Vagina (tissue), 2 donors: ENCODE measurements around the gene DNAH14. TPM values are rescaled to one million over a fixed set of nuclear protein-coding genes. Genes with fewer than 3 reads are reported as not detected.

Experiments used
- DNase-seq, 2 donors: peaks; one replicate each; pipeline ENCODE4 v3.0.0-alpha.2; 2017; ENCODE audit errors: extremely low spot score in 2 of 2
- H3K27ac ChIP-seq: fragments of 200-600 bp; sonication (generic); one replicate; pipeline ENCODE4 v1.5.1; 2019
- H3K27me3 ChIP-seq: fragments of 200-600 bp; sonication (generic); one replicate; pipeline ENCODE4 v1.5.1; 2019
- H3K36me3 ChIP-seq, 2 donors: fragments of 200-600 bp; sonication (generic); one replicate each; pipeline ENCODE4 v1.5.1; 2017 to 2019
- H3K4me1 ChIP-seq: fragments of 200-600 bp; sonication (generic); one replicate; pipeline ENCODE4 v1.5.1; 2019
- H3K4me3 ChIP-seq, 2 donors: fragments of 200-600 bp; sonication (generic); 1 replicate in 1 of 2; 2 replicates in 1 of 2; pipeline ENCODE4 v1.5.1; 2016 to 2019
- H3K9me3 ChIP-seq: fragments of 200-600 bp; sonication (generic); one replicate; pipeline ENCODE4 v1.5.1; 2019
- CTCF ChIP-seq, 3 experiments: fragments of 450-650 bp in 2 of 3; fragments of 200-600 bp in 1 of 3; sonication (generic) in 1 of 3; IDR thresholded peaks; one replicate each; pipeline ENCODE4 v1.5.1; 2017 to 2019; ENCODE audit warnings: antibody characterized with exemption in 3 of 3, mild to moderate bottlenecking in 2 of 3, moderate library complexity in 2 of 3
- POLR2A ChIP-seq, 2 donors: fragments of 450-650 bp; IDR thresholded peaks; one replicate each; pipeline ENCODE4 v1.6.1; 2017; ENCODE audit warnings: antibody characterized with exemption in 2 of 2, mild to moderate bottlenecking in 2 of 2, moderate library complexity in 2 of 2
- POLR2AphosphoS5 ChIP-seq, 2 donors: sonication (generic); formaldehyde crosslinking; IDR thresholded peaks; one replicate each; pipeline ENCODE4 v1.9.0; 2017; ENCODE audit warnings: antibody characterized with exemption in 2 of 2, mild to moderate bottlenecking in 2 of 2, low read depth in 1 of 2; ENCODE audit not compliant: insufficient read depth in 1 of 2
- intact Hi-C: fragments of 100-400 bp; cut with DNase I; formaldehyde crosslinking; loops from one replicate; pipeline ENCODE4 v1.15.1; 2023
- total RNA-seq: library from RNA; depleted of rRNA; stranded (reverse); fragments of >200 nt; gene quantifications from one replicate; pipeline ENCODE4 v1.2.3, GENCODE V29; 2016

The DNAH14 gene
- total RNA-seq, 1 donor from 2014 or later = 5.6 TPM

DNA sequence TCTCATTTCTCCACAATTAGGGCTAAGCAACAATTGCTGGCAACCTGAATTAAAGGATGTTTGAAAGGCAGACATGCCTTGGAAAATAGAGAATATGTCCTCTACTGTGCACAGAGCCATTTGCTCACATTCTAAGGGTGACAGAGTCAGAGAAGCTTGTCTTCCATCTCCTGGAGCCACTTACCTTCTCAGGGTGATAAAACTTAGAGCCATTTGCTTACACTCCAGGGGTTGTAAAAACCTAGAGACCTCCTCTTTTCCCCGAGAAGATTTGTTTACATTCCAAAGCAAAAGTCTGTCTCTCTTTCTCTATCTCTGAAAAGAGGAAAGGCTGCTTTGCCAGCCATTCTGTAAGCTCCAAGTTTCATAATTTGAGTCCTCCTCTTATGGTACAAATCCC is 437.1 kb downstream of the DNAH14 start:
- Histone ChIP-seq H3K4me1 (no peaks in the 10 kb centered on the region), H3K9me3 (no peaks in the 10 kb centered on the region), H3K27ac (no peak overlapping the region), H3K4me3 (no peak overlapping the region), H3K36me3 (no peaks in the 10 kb centered on the region), H3K27me3 (no peaks in the 10 kb centered on the region)
- intact Hi-C loops = no loop called here
- TF ChIP-seq POLR2AphosphoS5 (IDR thresholded peaks at IDR 0.05; ENCODE audit: insufficient read depth in 1 of 2, low read depth in 1 of 2) (no peak), POLR2A (IDR thresholded peaks at IDR 0.05) (no peak), CTCF (IDR thresholded peaks at IDR 0.05) (no peak)
- no peak for DNase-seq

DNA sequence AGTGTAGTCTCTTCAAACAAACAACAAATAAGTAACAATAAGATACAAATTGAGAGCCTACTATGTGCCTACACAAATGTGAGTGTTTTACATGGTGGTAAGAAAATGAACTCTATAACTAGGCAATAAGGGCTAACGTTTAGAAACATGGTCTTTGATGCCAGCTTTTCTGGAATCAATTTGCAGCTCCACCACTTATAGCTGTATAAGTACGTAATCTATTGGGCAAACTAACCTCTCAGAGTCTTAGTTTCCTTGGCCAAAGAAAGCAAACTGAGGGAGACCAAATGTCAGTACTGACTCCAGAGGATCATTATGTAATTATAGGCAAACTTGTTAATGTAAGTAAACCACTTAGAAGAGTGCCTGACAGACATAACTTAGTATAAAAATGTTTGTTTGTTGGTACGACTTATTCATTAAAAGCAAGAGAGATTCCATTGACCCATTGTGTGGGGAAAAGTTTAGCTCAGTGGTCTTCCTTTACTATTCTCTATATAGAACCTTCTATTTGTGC is 438.6 kb downstream of the DNAH14 start:
- intact Hi-C loops = no loop called here
- H3K36me3 ChIP-seq = no peaks in the 10 kb centered on the region
- no peaks in the 10 kb centered on the region for H3K4me1 ChIP-seq
- no peak overlapping the region for H3K27ac ChIP-seq
- no peaks in the 10 kb centered on the region for H3K9me3 ChIP-seq
- no peak overlapping the region for H3K4me3 ChIP-seq
- H3K27me3 ChIP-seq = no peaks in the 10 kb centered on the region
- DNase-seq = no peak
- no peak for TF ChIP-seq POLR2A (IDR thresholded peaks at IDR 0.05)
- no peak for TF ChIP-seq CTCF (IDR thresholded peaks at IDR 0.05)
- no peak for TF ChIP-seq POLR2AphosphoS5 (IDR thresholded peaks at IDR 0.05; ENCODE audit: insufficient read depth in 1 of 2, low read depth in 1 of 2)

DNA sequence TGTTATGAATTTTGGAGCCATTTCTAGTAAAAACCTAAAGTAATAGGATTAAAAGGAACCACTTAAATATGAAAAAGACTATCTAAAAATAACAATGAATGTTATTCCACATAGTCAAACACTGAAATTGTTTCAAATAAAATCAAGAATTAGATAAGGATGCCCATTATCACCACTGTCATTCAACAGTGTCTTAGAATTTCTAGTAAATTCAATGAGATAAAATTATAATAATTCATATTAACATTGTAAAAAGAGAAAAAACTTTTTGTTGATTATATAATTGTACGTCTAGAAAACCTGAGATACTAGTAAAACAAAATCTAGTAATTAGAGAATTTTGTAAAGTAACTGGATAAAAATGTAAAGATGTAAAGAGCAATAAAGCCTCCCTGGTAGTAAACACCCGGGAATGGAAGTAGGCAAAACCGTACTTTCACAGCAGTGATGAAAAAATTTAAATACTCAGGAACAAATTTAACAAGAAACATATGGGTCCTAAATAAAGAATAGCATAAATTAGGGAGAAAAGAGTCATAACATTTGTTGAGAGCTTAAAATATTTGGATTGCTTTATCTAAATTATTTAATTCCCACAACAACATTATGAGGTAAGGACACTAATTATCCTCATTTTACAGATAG is 442.0 kb downstream of the DNAH14 start:
- TF ChIP-seq POLR2A (IDR thresholded peaks at IDR 0.05) (no peak), CTCF (IDR thresholded peaks at IDR 0.05) (no peak), POLR2AphosphoS5 (IDR thresholded peaks at IDR 0.05; ENCODE audit: insufficient read depth in 1 of 2, low read depth in 1 of 2) (no peak)
- H3K9me3 ChIP-seq = no peaks in the 10 kb centered on the region
- H3K27me3 ChIP-seq = no peaks in the 10 kb centered on the region
- no peak for DNase-seq
- no peak overlapping the region for H3K27ac ChIP-seq
- H3K4me1 ChIP-seq = no peaks in the 10 kb centered on the region
- no peaks in the 10 kb centered on the region for H3K36me3 ChIP-seq
- H3K4me3 ChIP-seq = no peak overlapping the region
- intact Hi-C loops = no loop called here

- intact Hi-C loops = no loop called here
- no peak overlapping the region for H3K4me3 ChIP-seq
- H3K27me3 ChIP-seq = no peaks in the 10 kb centered on the region
- H3K36me3 ChIP-seq = no peaks in the 10 kb centered on the region
- TF ChIP-seq CTCF (IDR thresholded peaks at IDR 0.05) (no peak), POLR2A (IDR thresholded peaks at IDR 0.05) (no peak), POLR2AphosphoS5 (IDR thresholded peaks at IDR 0.05; ENCODE audit: insufficient read depth in 1 of 2, low read depth in 1 of 2) (no peak)
- no peaks in the 10 kb centered on the region for H3K4me1 ChIP-seq
- H3K27ac ChIP-seq = no peak overlapping the region
- H3K9me3 ChIP-seq = no peaks in the 10 kb centered on the region
- DNase-seq = no peak
Observed at GRCh38 chr1:225373155-225373554, 443.7 kb downstream of the DNAH14 start.

DNA sequence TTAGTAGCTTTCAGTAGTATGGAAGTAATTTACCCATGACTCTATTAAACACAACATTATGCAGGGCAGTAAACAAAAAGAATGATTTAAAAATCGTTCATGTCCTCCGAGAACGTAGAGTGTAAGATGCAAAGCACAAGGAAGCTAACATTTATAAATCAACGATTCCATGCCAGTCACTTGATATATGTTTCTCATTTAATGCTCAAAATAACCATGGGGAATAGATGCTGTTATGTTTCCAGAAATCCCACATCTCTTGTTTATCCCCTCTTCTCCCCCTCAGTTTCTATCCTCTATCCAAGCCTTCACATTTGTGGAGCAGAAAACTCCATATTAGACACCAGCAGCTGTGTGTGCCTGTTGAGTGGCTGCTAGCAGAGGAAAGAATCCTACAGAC is 445.5 kb downstream of the DNAH14 start:
- no peaks in the 10 kb centered on the region for H3K4me1 ChIP-seq
- intact Hi-C loops = no loop called here
- no peaks in the 10 kb centered on the region for H3K36me3 ChIP-seq
- no peak overlapping the region for H3K27ac ChIP-seq
- no peak for DNase-seq
- H3K9me3 ChIP-seq = no peaks in the 10 kb centered on the region
- H3K4me3 ChIP-seq = no peak overlapping the region
- H3K27me3 ChIP-seq = no peaks in the 10 kb centered on the region
- TF ChIP-seq CTCF (IDR thresholded peaks at IDR 0.05) (no peak), POLR2A (IDR thresholded peaks at IDR 0.05) (no peak), POLR2AphosphoS5 (IDR thresholded peaks at IDR 0.05; ENCODE audit: insufficient read depth in 1 of 2, low read depth in 1 of 2) (no peak)
